ENCODE measurements around the gene TMEM150B.

The TMEM150B gene

GRCh38 chr19:55304279-55304978 lies 20.7 kb downstream of the TMEM150B start:
- H3K4me1 ChIP-seq = no peaks in the 10 kb centered on the region; the same call in 1 of the 2 replicates
- H3K9me3 ChIP-seq = no peaks in the 10 kb centered on the region
- H3K4me3 ChIP-seq (ENCODE audit: low read depth, low read length) = no peak overlapping the region
- H3K36me3 ChIP-seq = peaks cover 39% of the 10 kb centered on the region
- peak; percentile 74 for DNase-seq
- no peaks in the 10 kb centered on the region for H3K27me3 ChIP-seq
- TF ChIP-seq, protein P1, sequence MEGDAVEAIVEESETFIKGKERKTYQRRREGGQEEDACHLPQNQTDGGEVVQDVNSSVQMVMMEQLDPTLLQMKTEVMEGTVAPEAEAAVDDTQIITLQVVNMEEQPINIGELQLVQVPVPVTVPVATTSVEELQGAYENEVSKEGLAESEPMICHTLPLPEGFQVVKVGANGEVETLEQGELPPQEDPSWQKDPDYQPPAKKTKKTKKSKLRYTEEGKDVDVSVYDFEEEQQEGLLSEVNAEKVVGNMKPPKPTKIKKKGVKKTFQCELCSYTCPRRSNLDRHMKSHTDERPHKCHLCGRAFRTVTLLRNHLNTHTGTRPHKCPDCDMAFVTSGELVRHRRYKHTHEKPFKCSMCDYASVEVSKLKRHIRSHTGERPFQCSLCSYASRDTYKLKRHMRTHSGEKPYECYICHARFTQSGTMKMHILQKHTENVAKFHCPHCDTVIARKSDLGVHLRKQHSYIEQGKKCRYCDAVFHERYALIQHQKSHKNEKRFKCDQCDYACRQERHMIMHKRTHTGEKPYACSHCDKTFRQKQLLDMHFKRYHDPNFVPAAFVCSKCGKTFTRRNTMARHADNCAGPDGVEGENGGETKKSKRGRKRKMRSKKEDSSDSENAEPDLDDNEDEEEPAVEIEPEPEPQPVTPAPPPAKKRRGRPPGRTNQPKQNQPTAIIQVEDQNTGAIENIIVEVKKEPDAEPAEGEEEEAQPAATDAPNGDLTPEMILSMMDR (IDR thresholded peaks at IDR 0.05; ENCODE audit: low read depth, low read length) = no peak

DNA sequence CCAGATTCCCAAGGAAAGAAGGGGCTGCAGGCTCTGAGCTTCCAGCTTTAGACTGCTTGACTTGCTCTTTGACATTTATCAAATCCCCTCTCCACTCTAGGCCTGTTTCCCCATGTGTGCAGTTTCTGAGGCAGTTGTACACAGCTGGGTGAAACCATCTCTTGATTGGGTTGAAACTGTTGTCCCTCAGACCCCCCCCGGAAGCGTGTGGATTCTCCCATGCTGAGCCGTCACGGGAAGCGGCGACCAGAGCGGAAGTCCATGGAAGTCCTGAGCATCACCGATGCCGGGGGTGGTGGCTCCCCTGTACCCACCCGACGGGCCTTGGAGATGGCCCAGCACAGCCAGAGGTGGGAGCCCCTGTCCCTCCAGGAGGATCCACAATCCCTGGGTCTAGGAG lies 21.7 kb downstream of the TMEM150B start:
- Histone ChIP-seq H3K4me1 (no peaks in the 10 kb centered on the region; the same call in 1 of the 2 replicates), H3K9me3 (no peaks in the 10 kb centered on the region), H3K27me3 (no peaks in the 10 kb centered on the region), H3K4me3 (ENCODE audit: low read depth, low read length) (no peak overlapping the region), H3K36me3 (peaks cover 33% of the 10 kb centered on the region)
- TF ChIP-seq, protein P1 (IDR thresholded peaks at IDR 0.05; ENCODE audit: low read depth, low read length) = no peak
- DNase-seq = no peak

DNA sequence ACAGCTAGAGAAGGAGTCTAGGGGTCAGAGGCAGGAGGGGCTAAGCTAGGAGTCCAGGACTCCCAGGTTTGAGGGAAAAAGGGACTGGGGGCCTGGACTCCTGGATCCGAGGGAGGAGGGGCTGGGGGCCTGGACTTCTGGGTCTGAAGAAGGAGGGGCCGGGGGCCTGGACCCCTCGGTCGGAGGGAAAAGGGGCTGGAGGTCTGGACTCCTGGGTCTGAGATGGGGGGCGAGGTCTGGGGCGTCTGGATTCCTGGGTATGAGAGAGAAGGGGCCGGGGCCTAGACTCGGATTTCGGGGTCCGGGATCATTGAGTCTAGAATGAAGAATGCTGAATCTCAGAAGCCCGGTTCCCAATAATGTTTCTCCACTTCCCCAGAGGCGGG lies 22.8 kb downstream of the TMEM150B start:
- H3K4me1 ChIP-seq = no peaks in the 10 kb centered on the region; the same call in 1 of the 2 replicates
- TF ChIP-seq, protein P1 (IDR thresholded peaks at IDR 0.05; ENCODE audit: low read depth, low read length) = no peak
- H3K27me3 ChIP-seq = no peaks in the 10 kb centered on the region
- peak overlapping the region; percentile 54 for H3K4me3 ChIP-seq (ENCODE audit: low read depth, low read length)
- no peak for DNase-seq
- H3K36me3 ChIP-seq = peaks cover 33% of the 10 kb centered on the region
- H3K9me3 ChIP-seq = no peaks in the 10 kb centered on the region

- H3K9me3 ChIP-seq = no peaks in the 10 kb centered on the region
- H3K4me3 ChIP-seq (ENCODE audit: low read depth, low read length) = peak overlapping the region; percentile 54
- TF ChIP-seq, protein P1 (IDR thresholded peaks at IDR 0.05; ENCODE audit: low read depth, low read length) = peak; percentile 84
- no peaks in the 10 kb centered on the region for H3K27me3 ChIP-seq
- DNase-seq = peak; percentile 93
- peaks cover 32% of the 10 kb centered on the region for H3K36me3 ChIP-seq
- no peaks in the 10 kb centered on the region; the same call in 1 of the 2 replicates for H3K4me1 ChIP-seq
These were observed 23.5 kb downstream of the TMEM150B start for GRCh38 chr19:55301459-55302317.

DNA sequence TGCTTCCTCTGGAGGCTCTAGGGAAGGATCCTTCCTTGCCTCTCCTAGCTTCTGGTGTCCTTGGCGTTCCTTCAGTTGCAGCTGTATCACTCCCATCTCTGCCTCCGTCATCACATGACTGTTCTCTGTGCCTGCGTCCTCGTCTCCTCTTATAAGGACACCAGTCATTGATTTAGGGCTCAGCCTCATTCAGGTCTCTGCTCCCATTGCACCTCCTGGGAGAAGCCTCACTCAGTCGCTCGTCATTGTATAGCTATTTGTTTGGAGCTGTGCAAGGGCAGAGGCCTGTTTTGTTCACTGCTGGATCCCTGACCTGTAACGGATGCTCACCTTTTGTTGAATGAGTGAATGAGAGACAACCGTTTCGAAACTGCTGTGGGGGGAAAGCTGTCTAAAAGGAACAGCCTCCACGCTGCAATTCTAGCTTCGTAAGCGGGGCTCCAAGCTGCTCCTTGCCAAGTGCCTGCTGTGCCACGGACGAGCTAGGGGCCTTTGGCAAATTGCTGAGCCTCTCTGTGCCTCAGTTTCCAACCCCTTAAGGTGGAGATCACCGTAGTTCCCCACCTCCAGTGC lies 24.2 kb downstream of the TMEM150B start:
- Histone ChIP-seq H3K9me3 (no peaks in the 10 kb centered on the region), H3K36me3 (peaks cover 28% of the 10 kb centered on the region), H3K27me3 (no peaks in the 10 kb centered on the region), H3K4me3 (ENCODE audit: low read depth, low read length) (no peak overlapping the region), H3K4me1 (no peaks in the 10 kb centered on the region; the same call in 1 of the 2 replicates)
- TF ChIP-seq, protein P1 (IDR thresholded peaks at IDR 0.05; ENCODE audit: low read depth, low read length) = no peak
- DNase-seq = no peak
